ENCODE measurements around the gene TCERG1.

Gene TCERG1

DNA sequence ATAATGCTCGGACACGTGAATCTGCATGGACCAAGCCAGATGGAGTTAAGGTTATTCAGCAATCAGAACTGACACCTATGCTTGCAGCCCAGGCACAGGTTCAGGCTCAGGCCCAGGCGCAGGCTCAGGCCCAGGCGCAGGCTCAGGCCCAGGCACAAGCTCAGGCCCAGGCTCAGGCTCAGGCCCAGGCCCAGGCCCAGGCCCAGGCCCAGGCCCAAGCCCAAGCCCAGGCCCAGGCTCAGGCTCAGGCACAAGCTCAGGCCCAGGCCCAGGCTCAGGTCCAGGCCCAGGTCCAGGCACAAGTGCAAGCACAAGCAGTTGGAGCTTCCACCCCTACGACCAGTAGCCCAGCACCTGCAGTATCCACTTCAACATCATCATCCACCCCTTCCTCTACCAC is 11.8 kb downstream of the TCERG1 start:
- no peak for DNase-seq

DNA sequence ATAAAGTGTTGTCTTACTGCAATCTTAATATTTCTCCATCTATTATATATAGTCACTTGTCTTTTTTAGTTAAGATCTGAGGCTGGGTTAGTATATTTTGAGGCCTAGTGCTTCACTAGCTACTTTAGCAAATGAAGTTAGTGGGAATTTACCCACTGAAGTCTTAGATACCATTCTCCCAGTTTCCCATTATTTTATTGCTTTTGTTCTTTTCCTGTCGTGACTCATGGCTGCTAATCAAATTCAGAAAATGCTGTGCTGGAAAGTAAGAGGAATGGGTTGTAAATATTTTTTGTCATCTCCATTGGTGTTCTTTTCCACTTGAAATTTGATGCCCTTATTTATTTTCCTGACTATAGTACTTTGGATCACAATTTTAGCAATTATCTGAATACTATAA is 14.2 kb downstream of the TCERG1 start:
- DNase-seq, result no peak

DNA sequence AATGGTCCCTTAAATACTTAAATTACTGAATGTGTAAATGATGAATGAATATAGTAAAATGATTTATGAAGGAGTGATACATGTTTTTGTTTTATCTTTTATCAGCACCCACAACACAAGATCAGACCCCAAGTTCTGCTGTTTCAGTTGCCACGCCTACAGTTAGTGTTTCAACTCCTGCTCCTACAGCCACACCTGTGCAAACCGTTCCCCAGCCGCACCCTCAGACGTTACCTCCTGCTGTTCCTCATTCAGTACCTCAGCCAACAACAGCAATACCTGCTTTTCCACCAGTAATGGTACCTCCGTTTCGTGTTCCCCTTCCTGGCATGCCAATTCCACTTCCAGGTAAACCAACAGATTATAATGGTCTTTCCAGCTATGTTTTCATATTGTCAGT is 16.3 kb downstream of the TCERG1 start:
- DNase-seq, result no peak

DNA sequence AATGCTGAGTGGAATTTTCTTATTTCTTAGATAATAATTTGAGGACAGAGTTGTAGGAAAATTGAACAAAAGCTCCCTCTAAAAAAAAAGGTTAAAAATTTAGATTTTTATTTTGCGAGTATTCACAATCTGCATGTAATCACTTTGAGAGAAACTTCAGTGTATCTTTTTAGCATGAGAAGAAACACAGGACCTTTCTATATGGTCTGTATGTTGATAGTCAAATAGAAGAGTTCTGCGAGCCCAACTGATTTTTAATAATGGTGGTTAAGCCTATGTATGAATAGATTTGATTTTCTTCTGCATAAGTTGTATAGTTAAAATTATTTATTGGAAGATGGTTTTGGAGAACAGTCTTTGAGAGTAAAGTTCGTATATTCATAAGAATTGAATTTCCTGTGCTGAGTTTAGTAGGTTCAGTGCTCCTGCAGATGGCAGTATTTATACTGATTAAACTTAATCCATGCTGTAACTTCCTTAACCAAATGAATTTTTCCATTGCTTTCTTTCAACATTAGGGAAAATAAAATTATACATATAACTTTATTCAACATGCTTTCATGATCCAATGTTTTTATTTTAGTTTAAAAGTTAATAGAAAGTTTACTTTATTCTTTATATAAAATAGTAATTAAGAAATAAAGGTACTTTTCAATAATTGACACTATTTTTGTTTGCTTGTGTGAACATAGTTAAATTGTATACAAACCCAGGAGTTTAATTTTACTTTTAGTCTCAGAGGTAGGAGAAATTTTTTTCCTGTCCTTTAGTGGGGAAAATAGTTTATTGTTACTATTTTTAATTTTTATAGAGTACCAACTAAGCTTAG is 19.6 kb downstream of the TCERG1 start:
- DNase-seq, result no peak

DNA sequence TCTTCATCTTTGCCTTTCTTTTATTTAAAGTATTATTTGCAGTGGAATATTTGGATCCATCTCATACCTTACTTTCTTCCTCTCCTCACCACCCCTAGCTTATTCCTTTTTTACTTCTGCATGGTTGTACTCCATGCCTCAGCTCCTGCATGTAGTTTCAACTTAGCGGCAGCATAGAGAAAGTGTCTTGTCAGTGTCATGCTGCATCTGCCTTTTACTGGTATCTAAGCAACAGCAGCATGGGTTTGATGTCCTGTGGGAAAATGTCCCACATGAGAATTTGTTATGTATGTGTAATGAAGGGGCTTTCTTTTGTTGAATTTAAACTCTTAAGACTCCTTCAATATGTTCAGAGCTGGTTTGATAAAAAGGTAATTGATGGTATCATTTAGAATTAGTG is 20.6 kb downstream of the TCERG1 start:
- no peak for DNase-seq

DNA sequence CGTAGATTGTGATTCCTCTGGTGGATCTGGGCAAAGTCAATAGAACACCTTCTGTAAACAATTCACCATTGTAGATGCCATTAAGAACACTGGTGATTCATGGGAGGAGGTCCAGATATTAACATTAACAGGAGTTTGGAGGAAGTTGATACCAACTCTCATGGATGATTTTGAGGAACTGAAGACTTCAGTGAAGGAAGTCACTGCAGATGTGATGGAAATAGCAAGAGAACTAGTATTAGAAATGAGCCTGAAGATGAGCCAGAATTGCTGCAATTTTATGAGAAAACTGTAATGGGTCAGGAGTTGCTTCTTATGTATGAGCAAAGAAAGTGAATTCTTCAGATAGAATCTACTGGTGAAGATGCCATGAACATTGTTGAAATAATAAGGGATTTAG is 26.9 kb downstream of the TCERG1 start:
- no peak for DNase-seq

DNA sequence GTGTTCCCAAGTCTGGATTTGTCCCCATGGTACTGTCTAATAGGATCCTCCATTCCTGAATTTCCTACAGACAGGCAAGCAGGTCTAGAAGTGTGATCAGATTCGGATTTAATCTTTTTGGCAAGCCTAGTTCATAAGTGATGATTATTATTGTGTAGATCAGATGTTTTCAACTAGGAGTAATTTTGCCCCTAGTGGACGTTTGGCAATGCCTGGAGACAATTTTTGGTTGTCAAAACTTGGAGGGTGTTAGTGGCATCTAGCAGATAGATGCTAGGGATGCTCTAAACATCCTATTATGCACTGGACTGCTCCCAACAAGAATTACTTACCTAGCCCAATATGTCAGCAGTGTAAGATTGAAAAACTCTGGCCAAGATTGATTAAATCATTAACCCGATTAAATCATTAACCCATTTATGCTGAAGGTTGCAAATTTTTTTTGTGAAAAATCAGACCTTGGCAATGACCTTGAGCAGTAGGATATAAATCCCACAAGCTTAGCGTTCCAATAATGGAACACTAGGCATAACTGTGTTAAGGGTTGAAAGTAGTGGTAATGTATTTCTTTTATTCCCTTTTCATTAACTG is 28.2 kb downstream of the TCERG1 start:
- no peak for DNase-seq

DNA sequence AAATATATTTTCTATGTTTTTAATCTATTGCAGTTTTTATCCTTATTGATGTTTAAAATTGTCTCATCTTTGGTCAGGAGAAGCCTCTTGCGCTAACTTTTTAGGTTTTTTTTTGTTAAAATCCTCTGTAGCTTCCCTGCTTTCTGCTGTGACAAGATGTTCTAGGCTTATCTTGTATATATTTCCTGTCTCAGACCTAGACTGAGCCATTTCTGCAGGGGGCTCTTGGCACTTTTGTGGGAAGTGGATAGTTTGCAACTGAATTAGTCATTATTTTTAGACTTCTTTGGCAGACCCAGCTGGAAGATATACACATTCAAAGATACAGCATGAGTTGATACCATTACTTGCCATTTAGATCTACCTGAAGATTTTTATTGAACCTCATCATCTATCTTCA is 28.8 kb downstream of the TCERG1 start:
- no peak for DNase-seq

DNA sequence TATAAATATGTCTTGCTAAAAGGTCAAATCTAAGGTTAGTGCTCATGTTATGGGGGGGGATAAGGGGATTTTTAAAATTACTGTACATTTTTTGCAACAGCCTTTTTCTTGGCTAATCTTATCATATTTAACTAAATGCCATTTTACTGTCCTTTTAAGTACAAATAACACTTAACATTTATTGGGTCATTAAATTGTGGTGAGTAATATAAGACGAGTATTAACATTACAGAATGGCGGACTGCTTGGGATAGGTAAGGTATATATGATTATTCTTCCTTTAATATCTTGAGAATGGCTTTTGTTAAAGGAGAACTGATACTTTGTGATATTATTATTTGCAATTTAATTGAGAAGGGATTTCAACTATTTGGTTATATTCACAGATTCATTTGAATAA is 35.6 kb downstream of the TCERG1 start:
- DNase-seq, result no peak

DNA sequence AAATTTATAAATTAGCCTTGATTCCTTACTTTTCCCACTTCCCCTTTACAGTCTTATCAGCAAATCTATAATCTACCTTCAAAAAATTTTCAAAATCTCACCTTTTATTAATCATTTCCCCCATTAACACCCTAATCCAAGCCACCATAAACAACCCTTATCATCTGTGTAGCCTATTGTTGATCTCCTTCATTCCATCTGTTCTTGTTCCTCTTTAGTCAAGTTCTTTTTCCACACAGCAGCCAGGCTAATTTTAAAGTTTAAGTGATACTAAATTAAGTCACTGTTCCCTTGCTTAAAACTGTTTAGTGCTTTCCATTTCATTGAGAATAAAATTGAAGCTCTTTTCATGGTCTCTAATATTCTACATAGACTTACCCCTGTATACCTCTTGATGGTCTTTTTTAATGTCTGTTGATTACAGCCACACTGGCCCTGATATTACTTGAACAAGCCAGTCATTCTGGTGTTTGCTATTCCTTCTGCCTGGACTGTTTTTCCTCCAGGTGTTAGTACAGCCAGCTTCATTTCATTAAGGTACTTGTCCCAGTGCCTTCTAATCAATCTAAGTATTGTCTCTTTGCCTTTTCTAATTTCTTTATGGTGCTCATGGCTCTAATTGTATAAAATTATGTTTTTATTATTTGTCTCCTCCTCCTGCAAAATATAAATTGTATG is 37.7 kb downstream of the TCERG1 start:
- no peak for DNase-seq

DNA sequence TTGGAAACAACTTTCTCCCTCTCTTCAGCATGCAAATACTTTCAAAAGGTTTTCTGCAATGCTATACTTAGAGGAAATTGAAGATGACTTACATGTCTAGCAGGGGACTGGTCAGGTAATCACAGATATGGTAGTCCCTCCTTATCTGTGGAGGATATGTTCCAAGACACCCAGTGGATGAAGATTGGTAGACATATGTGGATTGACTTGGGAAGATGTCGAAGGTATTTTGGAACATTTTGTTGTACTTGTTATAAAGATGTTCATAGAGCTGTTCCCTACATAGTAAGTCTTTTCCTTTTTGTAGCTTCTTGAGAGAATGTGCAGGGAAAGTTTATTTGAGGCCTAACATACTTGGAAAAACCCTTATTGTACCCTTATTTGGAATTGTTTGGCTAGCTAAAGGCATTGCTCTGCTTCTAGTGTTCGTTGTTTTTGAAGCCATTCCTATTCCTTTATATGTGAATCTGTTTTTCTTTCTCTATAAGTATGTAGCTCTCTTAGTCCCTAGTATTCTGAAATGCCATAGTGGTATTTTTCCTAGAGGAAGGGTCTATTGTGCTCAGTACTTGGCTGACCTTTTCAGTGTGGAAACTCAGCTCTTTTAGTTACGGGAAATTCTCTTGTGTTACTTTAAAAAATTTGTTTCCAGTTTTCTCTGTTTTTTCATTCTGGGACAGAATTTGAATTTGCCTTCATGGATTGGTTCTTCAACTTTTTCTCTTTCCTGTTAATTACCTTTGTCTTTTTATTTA is 43.1 kb downstream of the TCERG1 start:
- DNase-seq, result no peak

DNA sequence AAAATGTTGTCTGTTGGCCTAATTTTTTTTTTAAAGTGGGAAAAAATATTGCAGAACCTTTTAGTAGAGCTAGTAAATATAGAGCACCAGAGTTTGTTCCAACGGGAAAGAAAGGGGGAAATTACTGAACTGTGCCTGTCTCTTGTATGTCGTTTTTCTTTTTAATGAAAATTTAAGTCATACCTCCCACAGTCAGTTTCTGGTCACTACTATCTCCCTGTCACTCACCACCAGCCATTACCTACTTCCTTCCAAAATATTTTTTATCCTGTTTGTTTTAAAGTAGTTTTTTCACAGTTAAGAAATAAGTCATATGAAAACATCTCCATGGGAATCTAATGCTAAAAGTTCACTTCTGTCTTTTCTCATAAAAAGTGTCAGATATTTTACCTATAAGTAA is 47.5 kb downstream of the TCERG1 start:
- DNase-seq, result no peak

DNA sequence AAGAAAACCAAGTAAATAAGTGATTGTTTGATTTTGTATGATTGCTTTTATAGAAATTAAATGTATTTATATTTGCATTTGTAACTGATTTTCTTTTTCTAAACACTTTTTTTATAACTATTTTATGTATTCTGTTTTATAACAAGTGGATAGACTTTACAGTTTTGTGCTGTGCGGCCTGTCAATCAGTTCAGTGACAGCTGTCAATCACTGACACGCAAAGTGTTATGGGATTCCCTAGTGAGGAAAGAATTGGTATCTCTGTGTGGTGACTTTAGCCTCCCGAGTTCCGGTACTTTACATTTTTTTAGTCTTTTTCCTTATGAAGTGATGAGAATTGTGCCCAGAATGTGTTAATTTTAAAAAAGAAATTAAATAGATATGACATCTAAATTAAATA is 52.5 kb downstream of the TCERG1 start:
- no peak for DNase-seq

DNA sequence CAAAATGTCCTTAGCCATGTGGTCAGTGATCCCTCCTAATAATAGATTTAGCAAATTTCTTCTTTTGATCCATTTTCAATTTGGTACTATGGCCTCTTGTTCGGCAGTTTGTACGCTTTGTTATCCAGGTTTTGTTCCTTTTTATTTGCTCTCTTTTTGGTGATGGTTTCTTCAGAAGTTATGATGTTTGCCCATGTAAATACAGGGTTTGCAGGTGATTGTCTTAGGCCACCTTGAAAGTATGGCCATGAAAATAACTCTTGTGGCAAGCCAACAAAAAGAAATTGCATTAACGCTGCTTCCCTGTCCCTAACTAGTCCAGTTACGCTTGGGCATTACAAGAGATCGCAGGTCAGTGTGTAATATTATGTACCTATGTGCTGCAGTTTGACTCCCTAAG is 60.3 kb downstream of the TCERG1 start:
- DNase-seq, result no peak

DNA sequence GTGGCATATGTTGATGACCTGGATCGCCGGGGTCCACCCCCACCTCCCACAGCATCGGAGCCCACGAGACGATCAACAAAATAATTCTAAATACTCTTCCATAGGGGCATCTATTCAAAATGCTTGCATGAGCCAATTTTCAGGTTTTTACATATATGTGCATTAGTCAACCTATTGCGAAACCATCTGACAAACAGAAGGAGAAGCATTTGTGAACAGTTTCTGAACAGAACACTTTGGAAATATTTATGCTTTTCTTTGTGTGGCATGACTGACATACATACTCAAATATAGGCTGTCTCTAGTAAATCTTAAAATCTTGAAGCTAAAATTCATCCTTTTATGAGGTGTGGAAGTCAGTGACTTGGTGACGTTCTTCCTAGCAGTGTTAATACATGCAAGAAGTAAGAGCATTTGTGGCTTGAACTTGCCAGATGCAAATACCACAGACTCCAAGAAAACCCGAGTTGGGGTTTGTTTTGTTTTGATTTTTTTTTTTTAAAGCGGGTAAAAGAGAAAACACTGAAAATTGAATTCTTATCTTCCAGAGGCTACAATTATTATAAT is 63.5 kb downstream of the TCERG1 start:
- no peak for DNase-seq

DNA sequence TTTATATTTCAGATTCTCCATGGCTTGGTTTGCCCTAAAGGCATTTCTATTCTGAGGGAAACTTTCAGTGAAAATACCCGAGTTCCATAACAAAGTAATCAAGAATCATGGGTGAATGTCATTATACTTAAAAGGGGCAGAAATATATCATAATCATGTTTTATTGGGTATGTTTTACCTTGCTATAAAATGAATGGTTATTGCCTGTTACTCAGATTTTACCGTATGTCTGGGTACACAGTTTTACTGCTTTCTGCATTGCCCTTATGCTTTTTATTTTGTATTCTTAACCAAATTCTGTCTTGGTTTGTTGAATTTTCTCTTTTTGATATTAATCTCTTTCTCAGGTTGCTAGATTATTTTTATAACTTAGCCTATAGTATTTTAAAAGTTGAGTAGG is 66.3 kb downstream of the TCERG1 start:
- DNase-seq, result no peak

DNA sequence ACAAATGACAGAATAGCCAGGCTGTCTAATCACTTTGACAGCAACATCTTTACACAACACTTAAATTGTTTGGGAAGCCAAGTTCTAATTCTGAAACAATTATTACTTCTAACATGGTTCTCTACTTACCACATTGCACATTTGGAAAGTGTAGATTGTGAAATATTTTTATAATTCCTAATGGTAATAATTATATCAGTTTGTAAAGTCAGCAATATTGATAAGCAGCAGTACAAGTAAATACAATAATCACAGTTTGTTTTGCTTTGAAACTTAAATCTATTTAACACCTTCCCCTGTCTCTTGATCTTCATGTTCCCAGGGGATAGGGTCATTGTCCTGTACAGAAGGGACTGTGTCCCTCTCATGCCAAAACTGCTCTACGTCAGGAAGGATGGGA is 67.4 kb downstream of the TCERG1 start:
- no peak for DNase-seq

DNA sequence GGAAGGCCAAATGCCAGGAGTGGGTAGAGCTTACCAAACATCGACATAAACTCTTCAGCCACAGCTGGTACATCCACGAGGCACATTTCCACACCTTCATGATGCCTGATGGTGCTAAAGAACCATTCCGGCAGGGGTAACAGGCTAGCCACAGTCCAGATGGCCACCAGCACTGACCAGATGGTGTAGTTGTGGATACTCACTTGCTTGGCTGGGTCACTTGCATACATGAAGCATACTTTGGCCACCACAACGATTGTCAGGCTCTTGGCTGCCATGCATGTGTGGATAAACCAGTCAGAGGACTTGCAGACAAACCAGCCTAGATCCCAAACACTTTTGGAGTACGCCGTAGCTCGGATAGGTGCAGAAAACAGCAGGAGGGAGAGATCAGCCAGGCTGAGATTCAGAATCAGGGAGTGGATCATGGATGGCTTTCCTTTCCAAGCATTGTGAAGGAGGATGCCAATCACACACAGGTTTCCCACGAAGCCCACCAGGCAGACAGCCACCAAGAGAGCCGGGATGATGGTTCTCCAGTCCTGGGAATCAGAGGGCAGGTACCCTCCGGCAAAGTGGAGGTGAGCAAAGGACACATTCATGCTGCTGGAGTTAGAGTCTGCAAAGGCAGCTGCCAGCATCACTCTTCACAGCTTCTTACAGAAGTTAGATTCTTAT is 68.5 kb downstream of the TCERG1 start:
- no peak for DNase-seq

DNA sequence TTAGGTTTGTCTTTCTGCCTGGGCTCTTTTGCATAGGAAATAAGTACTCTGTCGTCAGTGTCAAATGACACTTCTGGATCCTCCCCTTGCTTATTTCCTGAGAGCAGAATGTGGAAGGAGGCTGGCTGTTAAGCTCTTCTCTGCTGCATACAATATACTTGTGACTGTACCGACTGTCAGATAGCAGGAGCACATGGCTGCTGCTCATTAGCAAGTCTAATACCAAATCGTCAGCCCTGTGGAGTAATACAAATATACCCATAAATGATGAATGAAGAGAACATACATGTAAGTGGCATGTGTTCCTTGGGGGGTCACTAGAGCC is 69.0 kb downstream of the TCERG1 start, which contains the start of gene GPR151:
GPR151 (minus strand) TSS at position 40 of the 325 bp plus-strand sequence. CDS start 77 bp downstream, outside the sequence.
- no peak for DNase-seq

DNA sequence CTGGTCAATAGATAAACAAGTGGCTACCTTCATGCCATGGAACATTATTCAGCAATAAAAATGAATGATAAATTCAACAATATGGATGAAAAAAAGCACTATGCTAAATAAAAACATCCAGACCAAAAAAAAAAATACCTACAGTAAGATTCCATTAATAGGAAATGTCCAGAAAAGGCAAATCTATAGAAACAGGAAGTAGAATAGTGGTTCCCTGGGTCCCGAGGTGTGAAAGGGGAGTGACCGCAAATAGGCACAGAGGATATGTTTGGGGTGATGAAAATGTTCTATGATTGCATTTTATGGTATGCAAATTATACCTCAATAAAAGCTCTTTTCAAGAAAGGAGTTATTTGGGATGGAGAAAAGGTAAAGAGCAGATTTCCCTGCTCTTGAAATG is 72.4 kb downstream of the TCERG1 start:
- DNase-seq, result no peak

DNA sequence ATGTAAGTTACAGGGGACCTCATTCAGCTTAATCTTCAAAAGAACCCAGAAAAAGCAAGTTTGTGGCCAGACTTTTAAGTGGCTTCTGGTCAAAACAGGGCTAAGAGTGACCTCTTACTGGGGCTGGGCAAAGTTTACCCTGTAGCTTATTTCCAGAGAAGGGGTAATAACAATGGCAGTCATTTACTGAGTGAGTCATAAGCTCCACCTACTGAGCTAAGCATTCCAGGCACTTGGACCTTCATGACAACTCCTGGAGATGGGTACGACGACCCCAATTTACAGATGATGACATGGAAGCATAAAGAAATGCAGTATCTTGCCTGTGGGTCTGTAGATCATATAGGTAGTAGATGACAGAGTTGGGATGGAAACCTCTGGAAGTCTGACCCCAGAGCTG is 73.6 kb downstream of the TCERG1 start:
- no peak for DNase-seq

DNA sequence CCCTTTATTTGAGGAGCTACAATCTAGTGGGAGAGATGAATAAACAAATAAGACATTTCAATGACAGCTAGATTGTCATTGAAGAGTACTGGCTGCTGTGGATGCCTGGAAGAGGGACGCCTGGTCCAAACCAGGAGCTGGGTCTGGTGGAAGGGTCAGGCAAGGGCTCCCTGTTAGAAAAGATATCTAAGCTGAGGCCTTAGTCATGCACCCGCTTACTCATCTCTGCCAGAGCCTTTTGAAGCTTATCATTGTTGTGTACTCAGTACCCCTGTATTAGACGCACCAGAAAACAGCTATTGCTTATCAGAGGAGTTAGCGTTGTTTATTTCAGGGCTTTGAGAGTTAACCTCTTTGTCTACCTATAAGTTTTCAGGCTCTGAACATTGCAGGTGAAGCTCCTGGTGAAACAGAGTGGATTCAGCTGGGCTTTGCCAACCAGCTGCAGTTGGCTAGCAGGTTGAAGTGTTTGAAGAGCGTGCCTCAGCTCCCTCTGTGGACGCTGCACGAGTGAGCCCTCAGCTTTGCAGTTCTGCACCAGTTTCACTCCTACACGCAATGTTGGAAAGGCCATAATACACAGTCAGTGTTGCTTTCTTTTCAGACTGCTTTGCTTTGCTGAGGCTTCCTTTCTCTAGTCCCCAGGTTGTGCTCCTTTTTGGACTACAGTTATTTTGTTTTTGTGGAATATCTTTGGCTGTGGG is 74.4 kb downstream of the TCERG1 start:
- no peak for DNase-seq

All from NCI-H2081 treated with DMSO at 0.1 percent for 48 hours (cell line).